Endothelial cell (in vitro differentiated cells): ENCODE data around the gene ZFR. TPM values are rescaled to one million over a fixed set of nuclear protein-coding genes. Genes with fewer than 3 reads are reported as not detected.

ENCODE experiments used
- DNase-seq: peaks from one replicate; pipeline ENCODE4 v3.0.0; 2021; ENCODE audit warnings: low spot score
- H3K27ac Mint-ChIP-seq: one replicate; pipeline ENCODE4 v1.8.0; 2021; ENCODE audit warnings: mixed read lengths, inconsistent platforms; ENCODE audit not compliant: unreplicated experiment
- H3K27me3 Mint-ChIP-seq: one replicate; pipeline ENCODE4 v1.8.0; 2021; ENCODE audit warnings: mild to moderate bottlenecking, moderate library complexity, mixed read lengths, inconsistent platforms; ENCODE audit not compliant: unreplicated experiment
- H3K36me3 Mint-ChIP-seq: one replicate; pipeline ENCODE4 v1.8.0; 2021; ENCODE audit warnings: mild to moderate bottlenecking, low read depth, mixed read lengths, inconsistent platforms; ENCODE audit not compliant: unreplicated experiment
- H3K4me1 Mint-ChIP-seq: one replicate; pipeline ENCODE4 v1.8.0; 2021; ENCODE audit warnings: mild to moderate bottlenecking, mixed read lengths, inconsistent platforms; ENCODE audit not compliant: unreplicated experiment
- H3K4me3 Mint-ChIP-seq: one replicate; pipeline ENCODE4 v1.8.0; 2021; ENCODE audit warnings: mild to moderate bottlenecking, mixed read lengths, inconsistent platforms; ENCODE audit not compliant: unreplicated experiment
- H3K9me3 Mint-ChIP-seq: one replicate; pipeline ENCODE4 v1.8.0; 2021; ENCODE audit warnings: mixed read lengths, inconsistent platforms; ENCODE audit not compliant: unreplicated experiment
- CTCF ChIP-seq: fragments of 200-600 bp; sonication (generic); IDR thresholded peaks from one replicate; pipeline ENCODE4 v1.5.0; 2021; ENCODE audit warnings: antibody characterized with exemption; ENCODE audit not compliant: unreplicated experiment
- total RNA-seq: library from RNA; stranded (reverse); fragmentation: NEBNext Ultra II Directional; extraction: Animal tissue kit (Norgen Biotek cat#: 25700); gene quantifications from one replicate; pipeline ENCODE4 v1.2.1, GENCODE V29; 2021; ENCODE audit not compliant: unreplicated experiment

The ZFR gene
- total RNA-seq, 1 donor from 2014 or later: 72.9 TPM

DNA sequence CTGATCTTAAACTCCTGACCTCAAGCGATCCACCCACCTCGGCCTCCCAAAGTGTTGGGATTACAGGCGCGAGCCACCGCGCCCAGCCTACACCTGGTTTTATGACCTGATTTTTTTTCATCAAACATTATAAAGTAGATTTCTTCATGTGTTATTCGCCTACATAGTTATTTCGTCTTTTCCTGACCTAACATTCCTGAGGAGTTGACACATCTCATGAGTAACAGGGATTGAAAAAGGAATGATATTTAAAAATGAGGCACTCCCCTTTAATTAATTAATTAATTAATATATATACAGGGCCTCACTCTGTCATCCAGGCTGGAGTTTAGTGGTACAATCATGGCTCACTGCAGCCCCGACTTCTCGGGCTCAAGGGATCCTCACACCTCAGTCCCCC, 111.6 kb downstream of the ZFR start:
- no peak overlapping the region for H3K4me3 Mint-ChIP-seq
- H3K27ac Mint-ChIP-seq: no peak overlapping the region
- H3K9me3 Mint-ChIP-seq: peaks cover under 1% of the 10 kb centered on the region

GRCh38 chr5:32332361-32332760, 112.2 kb downstream of the ZFR start:
- Mint-ChIP-seq H3K27ac (no peak overlapping the region), H3K9me3 (no peaks in the 10 kb centered on the region), H3K36me3 (no peaks in the 10 kb centered on the region), H3K4me3 (no peak overlapping the region), H3K4me1 (no peaks in the 10 kb centered on the region), H3K27me3 (no peaks in the 10 kb centered on the region)
- no peak for DNase-seq
- TF ChIP-seq CTCF: no peak

More for the DNA sequence above, 111.6 kb downstream of the ZFR start:
- DNase-seq: no peak
- H3K36me3 Mint-ChIP-seq: peaks cover under 1% of the 10 kb centered on the region
- H3K4me1 Mint-ChIP-seq: no peaks in the 10 kb centered on the region
- no peak for TF ChIP-seq CTCF
- H3K27me3 Mint-ChIP-seq: no peaks in the 10 kb centered on the region

DNA sequence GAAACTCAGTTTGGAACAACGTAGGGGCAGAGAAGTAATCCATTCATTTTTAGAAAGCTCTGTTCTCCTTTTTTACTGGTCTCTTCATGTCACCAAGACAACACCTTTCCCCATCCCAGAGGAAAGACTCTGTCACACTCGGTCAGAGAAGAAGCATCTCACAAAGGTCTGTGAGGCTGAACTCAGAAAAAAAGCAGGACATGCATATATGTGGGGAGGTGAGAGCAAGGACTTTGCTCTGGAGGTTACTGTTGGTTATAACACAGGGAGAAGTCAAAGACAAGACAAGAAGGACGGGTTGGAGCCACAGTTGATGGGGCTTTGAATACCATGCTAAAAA, 112.6 kb downstream of the ZFR start:
- no peak for TF ChIP-seq CTCF
- no peak overlapping the region for H3K27ac Mint-ChIP-seq
- no peak overlapping the region for H3K4me3 Mint-ChIP-seq

DNA sequence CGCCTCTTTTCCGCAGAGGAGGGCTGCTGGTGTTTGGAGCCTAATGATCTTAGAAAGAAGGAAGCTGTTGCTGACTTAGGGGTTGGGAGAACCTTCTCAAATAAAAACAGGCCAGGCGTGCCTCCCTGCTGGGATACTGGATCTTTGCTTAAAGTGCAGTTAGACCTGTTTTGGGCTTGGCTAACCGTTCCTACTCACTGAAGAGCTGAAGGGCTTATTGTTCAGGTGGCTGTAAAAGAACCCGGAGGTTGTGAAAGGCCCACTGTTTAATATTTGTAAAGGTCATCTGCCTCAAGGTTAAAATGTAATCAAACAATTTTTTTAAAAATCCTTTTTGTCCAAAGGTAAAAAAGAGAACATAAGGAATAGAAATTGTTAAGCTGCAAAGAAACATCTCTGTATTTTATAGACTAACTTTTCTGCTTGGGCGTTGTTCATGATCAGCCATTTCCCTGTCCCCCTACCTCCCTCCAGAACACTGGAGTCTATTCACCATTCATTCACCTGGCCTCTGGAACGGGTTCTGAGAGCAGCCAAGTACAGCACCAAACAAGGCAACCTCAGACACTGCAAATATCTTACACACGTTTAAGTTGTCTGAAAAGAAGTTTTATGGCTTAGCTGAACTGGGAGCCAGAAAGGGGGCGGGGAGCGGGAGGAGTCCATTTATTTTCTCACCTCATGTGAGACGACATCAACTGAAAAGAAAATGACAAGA, 113.2 kb downstream of the ZFR start:
- Mint-ChIP-seq H3K9me3 (no peaks in the 10 kb centered on the region), H3K4me1 (no peaks in the 10 kb centered on the region), H3K27me3 (no peaks in the 10 kb centered on the region), H3K4me3 (no peak overlapping the region), H3K27ac (no peak overlapping the region), H3K36me3 (no peaks in the 10 kb centered on the region)
- TF ChIP-seq CTCF: no peak
- no peak for DNase-seq

More for the DNA sequence above, 112.6 kb downstream of the ZFR start:
- Mint-ChIP-seq H3K9me3 (no peaks in the 10 kb centered on the region), H3K4me1 (no peaks in the 10 kb centered on the region), H3K27me3 (no peaks in the 10 kb centered on the region), H3K36me3 (no peaks in the 10 kb centered on the region)
- no peak for DNase-seq

GRCh38 chr5:32330126-32330971, 114.2 kb downstream of the ZFR start:
- no peak overlapping the region for H3K27ac Mint-ChIP-seq
- no peaks in the 10 kb centered on the region for H3K27me3 Mint-ChIP-seq
- DNase-seq: no peak
- no peaks in the 10 kb centered on the region for H3K36me3 Mint-ChIP-seq
- TF ChIP-seq CTCF: no peak
- H3K4me3 Mint-ChIP-seq: no peak overlapping the region
- no peaks in the 10 kb centered on the region for H3K9me3 Mint-ChIP-seq
- H3K4me1 Mint-ChIP-seq: no peaks in the 10 kb centered on the region
